Measurements from ENCODE around the gene GATA6. TPM values are rescaled to one million over a fixed set of nuclear protein-coding genes. Genes with fewer than 3 reads are reported as not detected.

GATA6 gene
- total RNA-seq, 1 experiment from 2014 or later, result 54.6 TPM

DNA sequence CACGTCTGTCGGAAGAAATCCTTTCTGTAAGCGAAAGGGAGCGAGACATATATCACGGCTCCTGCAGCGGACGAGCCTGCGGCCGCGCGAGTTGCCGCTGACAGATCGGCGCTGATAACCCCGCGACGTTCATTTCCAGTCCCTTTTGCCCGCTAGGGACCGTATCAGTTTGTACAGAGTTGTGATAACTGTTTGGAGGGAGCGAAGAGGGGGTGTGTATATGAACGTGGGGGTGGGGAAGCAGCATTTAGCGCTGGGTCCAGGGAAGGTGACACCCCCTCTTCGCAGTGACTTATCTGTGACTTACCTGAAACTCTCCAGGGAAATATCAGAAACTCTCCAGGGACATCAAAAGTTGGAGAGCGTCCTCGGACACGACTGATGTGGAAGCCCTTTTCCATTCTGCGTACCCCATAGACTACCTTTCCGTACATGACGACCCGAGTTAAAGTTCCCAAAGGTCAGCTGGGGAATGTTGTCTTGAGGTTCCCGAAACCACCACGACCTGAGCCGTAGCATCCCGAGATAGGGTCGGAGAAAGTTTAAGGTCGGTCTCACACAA, 948 bp upstream of the GATA6 start:
- peak overlapping the region; percentile 94 for H3K27ac Mint-ChIP-seq (ENCODE audit: unreplicated experiment)
- H3K4me3 Mint-ChIP-seq (ENCODE audit: low read depth, unreplicated experiment), result peak overlapping the region; percentile 98
- no TSS peak for BruUV-seq (replicated peaks)
- peaks cover 8% of the 10 kb centered on the region for H3K4me1 Mint-ChIP-seq (ENCODE audit: low read depth, unreplicated experiment)
- TF ChIP-seq, protein P1, sequence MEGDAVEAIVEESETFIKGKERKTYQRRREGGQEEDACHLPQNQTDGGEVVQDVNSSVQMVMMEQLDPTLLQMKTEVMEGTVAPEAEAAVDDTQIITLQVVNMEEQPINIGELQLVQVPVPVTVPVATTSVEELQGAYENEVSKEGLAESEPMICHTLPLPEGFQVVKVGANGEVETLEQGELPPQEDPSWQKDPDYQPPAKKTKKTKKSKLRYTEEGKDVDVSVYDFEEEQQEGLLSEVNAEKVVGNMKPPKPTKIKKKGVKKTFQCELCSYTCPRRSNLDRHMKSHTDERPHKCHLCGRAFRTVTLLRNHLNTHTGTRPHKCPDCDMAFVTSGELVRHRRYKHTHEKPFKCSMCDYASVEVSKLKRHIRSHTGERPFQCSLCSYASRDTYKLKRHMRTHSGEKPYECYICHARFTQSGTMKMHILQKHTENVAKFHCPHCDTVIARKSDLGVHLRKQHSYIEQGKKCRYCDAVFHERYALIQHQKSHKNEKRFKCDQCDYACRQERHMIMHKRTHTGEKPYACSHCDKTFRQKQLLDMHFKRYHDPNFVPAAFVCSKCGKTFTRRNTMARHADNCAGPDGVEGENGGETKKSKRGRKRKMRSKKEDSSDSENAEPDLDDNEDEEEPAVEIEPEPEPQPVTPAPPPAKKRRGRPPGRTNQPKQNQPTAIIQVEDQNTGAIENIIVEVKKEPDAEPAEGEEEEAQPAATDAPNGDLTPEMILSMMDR (IDR thresholded peaks at IDR 0.05; ENCODE audit: unreplicated experiment), result no peak
- no peaks in the 10 kb centered on the region for H3K9me3 Mint-ChIP-seq (ENCODE audit: low read depth, unreplicated experiment)
- intact Hi-C loops (cut with micrococcal nuclease; ENCODE audit: unreplicated experiment), result loop anchor here (2.0 to 5.0 kb wide), 5 partner anchors 14 to 256 kb away; no protein-coding TSS in a partner anchor
- H3K27me3 Mint-ChIP-seq (ENCODE audit: unreplicated experiment), result peaks cover 31% of the 10 kb centered on the region
- CTCF ChIA-PET, result interaction anchor here (1.2 to 1.5 kb wide), 2 partner anchors 114 to 170 kb away, joined by 3 to 7 read pairs; no protein-coding TSS in a partner anchor
- peak; percentile 57 for DNase-seq
- H3K36me3 Mint-ChIP-seq (ENCODE audit: insufficient read depth, unreplicated experiment), result peaks cover 82% of the 10 kb centered on the region

DNA sequence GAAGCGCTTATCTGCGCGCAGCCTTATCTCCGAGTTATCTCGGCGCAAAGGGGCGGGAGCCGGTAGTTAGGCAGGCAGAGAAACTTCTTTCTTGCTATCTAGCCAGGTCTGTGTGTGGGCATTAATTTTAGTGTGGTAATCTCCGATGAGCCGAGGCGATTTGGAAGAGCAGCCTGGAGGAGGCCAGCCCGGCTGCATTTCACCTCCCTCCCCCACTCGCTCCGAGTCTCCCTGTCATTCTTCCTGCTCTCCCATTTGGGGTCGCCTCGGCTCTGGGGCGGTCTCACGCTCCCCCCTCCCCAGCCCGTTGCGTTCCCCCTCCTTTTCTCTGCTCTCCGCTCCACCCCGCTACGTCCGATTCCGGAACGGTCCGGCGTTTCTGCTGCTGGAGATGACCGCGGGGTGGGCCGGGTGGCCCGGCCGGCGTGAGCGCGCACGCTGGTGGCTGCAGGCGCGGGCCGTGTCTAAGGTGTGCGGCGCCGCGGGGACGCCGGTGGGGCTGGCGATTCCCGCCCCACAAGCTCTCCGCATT, 566 bp downstream of the GATA6 start:
- intact Hi-C loops (cut with micrococcal nuclease; ENCODE audit: unreplicated experiment), result loop anchor here (2.0 to 5.0 kb wide), 5 partner anchors 13 to 258 kb away; no protein-coding TSS in a partner anchor
- Mint-ChIP-seq H3K4me3 (ENCODE audit: low read depth, unreplicated experiment) (peak overlapping the region; percentile 98), H3K36me3 (ENCODE audit: insufficient read depth, unreplicated experiment) (peaks cover 97% of the 10 kb centered on the region), H3K4me1 (ENCODE audit: low read depth, unreplicated experiment) (peaks cover 8% of the 10 kb centered on the region), H3K9me3 (ENCODE audit: low read depth, unreplicated experiment) (no peaks in the 10 kb centered on the region), H3K27me3 (ENCODE audit: unreplicated experiment) (peaks cover 19% of the 10 kb centered on the region), H3K27ac (ENCODE audit: unreplicated experiment) (peak overlapping the region; percentile 94)
- no peak for DNase-seq
- TSS peak; percentile 38 for BruUV-seq (replicated peaks)
- CTCF ChIA-PET, result interaction anchor here (0.6 to 1.2 kb wide), 5 partner anchors 9 to 404 kb away, joined by 3 to 5 read pairs (median 4); no protein-coding TSS in a partner anchor
- TF ChIP-seq, protein P1 (IDR thresholded peaks at IDR 0.05; ENCODE audit: unreplicated experiment), result no peak

DNA sequence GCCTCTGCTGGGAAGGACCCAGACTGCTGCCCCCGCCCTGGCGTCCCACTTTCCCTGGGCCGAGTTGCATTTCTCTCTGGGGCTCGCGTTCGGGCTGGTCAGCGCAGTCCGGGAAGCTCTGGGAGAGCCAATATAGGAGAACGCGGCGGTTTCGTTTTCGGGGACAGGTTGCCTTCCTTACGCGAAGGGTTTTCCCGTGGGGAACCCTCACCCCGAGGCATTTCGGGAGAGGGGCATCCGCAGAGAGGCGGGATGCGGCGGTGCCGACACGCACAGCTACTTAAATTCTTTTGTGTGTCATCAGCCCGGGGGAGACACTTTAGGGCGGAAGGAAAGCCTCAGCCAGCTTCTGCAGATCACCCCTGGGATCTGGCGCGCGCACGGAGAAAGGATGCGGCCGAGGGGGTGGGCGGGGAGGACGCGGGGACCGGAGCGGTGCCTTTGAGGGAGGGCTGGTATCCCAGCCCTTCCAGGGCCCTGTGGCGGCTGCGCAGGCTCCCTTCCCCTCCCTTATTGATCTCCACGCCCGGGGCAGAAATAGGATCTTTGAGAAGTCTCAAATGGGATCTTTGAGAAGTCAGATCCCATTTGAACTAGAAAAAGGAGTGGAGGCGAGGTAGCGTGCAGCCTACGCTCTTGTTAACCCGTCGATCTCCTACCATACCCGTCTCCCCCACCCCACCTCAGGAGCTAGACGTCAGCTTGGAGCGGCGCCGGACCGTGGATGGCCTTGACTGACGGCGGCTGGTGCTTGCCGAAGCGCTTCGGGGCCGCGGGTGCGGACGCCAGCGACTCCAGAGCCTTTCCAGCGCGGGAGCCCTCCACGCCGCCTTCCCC, 1.2 kb downstream of the GATA6 start:
- Mint-ChIP-seq H3K4me1 (ENCODE audit: low read depth, unreplicated experiment) (peaks cover 8% of the 10 kb centered on the region), H3K27ac (ENCODE audit: unreplicated experiment) (peak overlapping the region; percentile 94), H3K4me3 (ENCODE audit: low read depth, unreplicated experiment) (peak overlapping the region; percentile 98), H3K27me3 (ENCODE audit: unreplicated experiment) (peaks cover 12% of the 10 kb centered on the region), H3K9me3 (ENCODE audit: low read depth, unreplicated experiment) (no peaks in the 10 kb centered on the region), H3K36me3 (ENCODE audit: insufficient read depth, unreplicated experiment) (peaks cover 97% of the 10 kb centered on the region)
- TF ChIP-seq, protein P1 (IDR thresholded peaks at IDR 0.05; ENCODE audit: unreplicated experiment), result no peak
- no TSS peak for BruUV-seq (replicated peaks)
- CTCF ChIA-PET, result interaction anchor here (0.6 to 0.9 kb wide), 4 partner anchors 29 to 404 kb away, joined by 3 to 5 read pairs (median 3); no protein-coding TSS in a partner anchor
- intact Hi-C loops (cut with micrococcal nuclease; ENCODE audit: unreplicated experiment), result no loop called here
- no peak for DNase-seq

DNA sequence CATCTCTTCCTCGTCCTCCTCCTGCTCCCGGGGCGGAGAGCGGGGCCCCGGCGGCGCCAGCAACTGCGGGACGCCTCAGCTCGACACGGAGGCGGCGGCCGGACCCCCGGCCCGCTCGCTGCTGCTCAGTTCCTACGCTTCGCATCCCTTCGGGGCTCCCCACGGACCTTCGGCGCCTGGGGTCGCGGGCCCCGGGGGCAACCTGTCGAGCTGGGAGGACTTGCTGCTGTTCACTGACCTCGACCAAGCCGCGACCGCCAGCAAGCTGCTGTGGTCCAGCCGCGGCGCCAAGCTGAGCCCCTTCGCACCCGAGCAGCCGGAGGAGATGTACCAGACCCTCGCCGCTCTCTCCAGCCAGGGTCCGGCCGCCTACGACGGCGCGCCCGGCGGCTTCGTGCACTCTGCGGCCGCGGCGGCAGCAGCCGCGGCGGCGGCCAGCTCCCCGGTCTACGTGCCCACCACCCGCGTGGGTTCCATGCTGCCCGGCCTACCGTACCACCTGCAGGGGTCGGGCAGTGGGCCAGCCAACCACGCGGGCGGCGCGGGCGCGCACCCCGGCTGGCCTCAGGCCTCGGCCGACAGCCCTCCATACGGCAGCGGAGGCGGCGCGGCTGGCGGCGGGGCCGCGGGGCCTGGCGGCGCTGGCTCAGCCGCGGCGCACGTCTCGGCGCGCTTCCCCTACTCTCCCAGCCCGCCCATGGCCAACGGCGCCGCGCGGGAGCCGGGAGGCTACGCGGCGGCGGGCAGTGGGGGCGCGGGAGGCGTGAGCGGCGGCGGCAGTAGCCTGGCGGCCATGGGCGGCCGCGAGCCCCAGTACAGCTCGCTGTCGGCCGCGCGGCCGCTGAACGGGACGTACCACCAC, 2.1 kb downstream of the GATA6 start:
- Mint-ChIP-seq H3K27me3 (ENCODE audit: unreplicated experiment) (peaks cover 3% of the 10 kb centered on the region), H3K4me1 (ENCODE audit: low read depth, unreplicated experiment) (peaks cover 2% of the 10 kb centered on the region), H3K36me3 (ENCODE audit: insufficient read depth, unreplicated experiment) (peaks cover 94% of the 10 kb centered on the region), H3K27ac (ENCODE audit: unreplicated experiment) (peak overlapping the region; percentile 94), H3K9me3 (ENCODE audit: low read depth, unreplicated experiment) (no peaks in the 10 kb centered on the region), H3K4me3 (ENCODE audit: low read depth, unreplicated experiment) (peak overlapping the region; percentile 98)
- CTCF ChIA-PET, result interaction anchor here (0.9 kb wide), 1 partner anchor 174 kb away, joined by 3 read pairs; no protein-coding TSS in a partner anchor
- intact Hi-C loops (cut with micrococcal nuclease; ENCODE audit: unreplicated experiment), result no loop called here
- DNase-seq, result no peak
- BruUV-seq (replicated peaks), result no TSS peak
- TF ChIP-seq, protein P1 (IDR thresholded peaks at IDR 0.05; ENCODE audit: unreplicated experiment), result no peak

Measured in Calu3 (cell line).